NCI-H82 treated with DMSO at 0.1 percent for 48 hours (cell line): ENCODE measurements around the gene CITED2.
"Not testable (repeated sequence)": the region's sequence is repeated elsewhere in the genome, so short reads cannot be mapped to it uniquely, and the experiment has no call there.

Source experiments
- DNase-seq: peaks from one replicate; lab custom pipeline; 2025; ENCODE audit not compliant: unreplicated experiment; lab: John Stamatoyannopoulos, UW

The CITED2 gene, protein sequence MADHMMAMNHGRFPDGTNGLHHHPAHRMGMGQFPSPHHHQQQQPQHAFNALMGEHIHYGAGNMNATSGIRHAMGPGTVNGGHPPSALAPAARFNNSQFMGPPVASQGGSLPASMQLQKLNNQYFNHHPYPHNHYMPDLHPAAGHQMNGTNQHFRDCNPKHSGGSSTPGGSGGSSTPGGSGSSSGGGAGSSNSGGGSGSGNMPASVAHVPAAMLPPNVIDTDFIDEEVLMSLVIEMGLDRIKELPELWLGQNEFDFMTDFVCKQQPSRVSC

DNA sequence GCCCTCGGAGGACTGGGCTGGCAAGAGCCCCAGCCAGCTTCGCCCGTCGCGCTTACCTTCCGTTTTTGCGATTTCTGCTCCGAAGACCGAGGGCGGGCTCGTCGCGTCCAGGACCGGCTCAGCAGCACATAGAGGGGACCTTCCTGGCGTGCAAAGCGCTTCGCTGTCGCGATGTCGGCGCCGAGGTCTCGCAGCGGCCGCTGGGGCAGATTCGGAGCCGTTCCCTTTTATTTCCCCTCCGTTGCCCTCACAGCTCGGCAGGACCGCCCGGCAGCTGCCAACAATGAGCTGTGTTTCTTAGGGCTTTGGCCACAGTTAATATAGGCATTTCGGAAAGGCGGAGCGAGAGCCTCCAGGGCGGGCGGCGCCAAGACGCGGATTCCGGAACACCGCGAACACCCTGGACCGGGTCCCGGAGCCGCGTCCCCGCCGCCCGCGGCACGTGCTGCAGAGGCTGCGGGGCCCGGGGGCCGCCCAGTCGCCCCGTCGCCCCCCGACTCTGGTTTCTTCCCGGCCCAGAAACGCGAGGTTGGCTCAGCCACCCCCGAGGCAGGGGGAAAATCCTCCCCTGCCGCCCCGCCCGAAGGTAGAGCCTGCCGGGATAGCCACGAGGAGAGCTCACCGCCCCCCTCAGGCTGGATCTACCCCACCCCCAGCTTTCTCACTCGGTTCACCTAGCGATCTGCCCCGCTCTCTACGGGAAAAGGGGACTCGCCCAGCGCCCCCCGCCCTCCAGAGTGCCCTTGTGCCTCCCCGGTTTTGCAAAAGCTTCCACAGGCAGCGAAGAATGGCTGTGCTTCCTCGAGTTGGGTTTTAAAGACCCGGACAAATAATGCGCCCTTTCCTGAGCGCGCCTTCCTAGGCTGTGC, at the start of gene CITED2:
CITED2 (minus strand) TSS at position 292 of the 869 bp plus-strand sequence. CDS start 704 bp downstream, outside the sequence.
- peak; percentile 78 for DNase-seq

GRCh38 chr6:139423037-139423703, 48.7 kb upstream of the CITED2 start:
- DNase-seq = no peak

GRCh38 chr6:139422105-139423036, 47.9 kb upstream of the CITED2 start:
- no peak for DNase-seq

- no peak for DNase-seq
These were observed 44.2 kb upstream of the CITED2 start for GRCh38 chr6:139418481-139419132.

- no peak for DNase-seq
These were observed 41.7 kb upstream of the CITED2 start for GRCh38 chr6:139416146-139416545.

GRCh38 chr6:139415365-139415764, 40.9 kb upstream of the CITED2 start:
- no peak for DNase-seq

- DNase-seq = not testable (repeated sequence)
These were observed 37.7 kb upstream of the CITED2 start for GRCh38 chr6:139412103-139412502.

GRCh38 chr6:139409026-139409425, 34.6 kb upstream of the CITED2 start:
- DNase-seq = no peak

DNA sequence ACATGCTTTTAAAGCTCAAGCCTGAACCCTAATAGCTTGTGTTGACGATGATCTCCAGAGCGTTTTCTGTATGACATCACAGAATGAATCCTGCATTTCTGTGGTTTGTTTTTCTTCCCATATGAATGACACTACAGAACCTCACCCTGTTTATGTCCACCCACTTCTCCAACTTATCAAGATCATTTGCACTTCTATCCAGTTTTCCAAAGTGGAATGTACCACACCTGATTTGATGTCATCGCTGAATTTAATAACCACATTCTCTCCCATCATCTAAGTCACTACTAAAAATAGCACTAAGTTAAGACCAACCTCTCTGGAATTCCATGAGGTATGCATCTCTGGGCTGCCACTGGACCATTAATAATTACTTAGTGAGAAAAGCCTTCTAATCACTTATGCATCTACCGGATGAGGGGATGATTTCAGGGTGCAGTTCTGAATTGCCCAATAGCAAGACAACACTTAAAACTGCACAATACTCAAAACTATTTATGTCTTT, 33.3 kb upstream of the CITED2 start:
- DNase-seq = no peak

- DNase-seq = no peak
These were observed 32.3 kb upstream of the CITED2 start for GRCh38 chr6:139406577-139407343.

DNA sequence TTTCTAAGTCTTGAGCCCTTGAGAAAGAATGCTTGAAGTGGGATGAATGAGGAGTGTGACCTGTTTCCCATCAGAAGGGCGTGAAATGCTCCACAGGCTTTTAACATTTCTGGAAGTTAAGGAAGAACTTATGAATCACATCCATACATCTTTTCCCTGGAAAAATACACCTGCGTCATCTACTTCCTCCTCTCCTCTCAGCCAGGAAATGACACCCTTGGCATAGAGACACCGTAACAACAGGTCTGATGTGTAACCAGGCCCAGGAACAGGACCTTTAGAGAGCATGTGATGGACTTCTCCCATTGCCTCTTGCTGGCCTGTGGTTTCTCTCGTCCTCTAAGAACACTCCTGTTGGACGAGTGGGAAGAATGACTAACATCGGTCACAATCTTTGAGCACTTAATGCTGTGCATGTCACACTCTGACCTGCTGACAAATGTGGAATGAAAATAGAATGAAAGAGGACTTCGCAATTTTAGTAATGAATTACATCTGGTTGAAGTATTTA, 28.5 kb upstream of the CITED2 start:
- DNase-seq = no peak

GRCh38 chr6:139398658-139399057, 24.2 kb upstream of the CITED2 start:
- no peak for DNase-seq

- no peak for DNase-seq
These were observed 21.4 kb upstream of the CITED2 start for GRCh38 chr6:139395891-139396301.

DNA sequence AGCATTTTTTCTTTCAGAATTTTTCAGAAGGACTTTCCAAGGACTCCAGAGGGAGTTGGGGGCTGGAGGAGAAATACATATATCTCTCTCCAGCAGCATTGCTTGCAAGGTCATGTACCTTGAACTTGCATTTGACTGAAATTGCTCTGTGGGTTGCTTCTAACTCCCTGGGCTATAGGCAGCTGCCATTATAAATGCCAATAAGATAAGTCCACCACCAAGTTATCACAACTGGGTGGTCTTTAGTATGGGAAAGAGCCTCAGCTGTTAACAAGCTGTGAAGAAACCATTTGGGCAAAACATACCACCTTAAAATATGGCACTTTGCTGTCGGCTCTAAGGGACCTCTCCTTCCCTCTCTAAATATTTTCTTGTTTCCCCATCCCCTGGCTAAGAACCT, 20.9 kb upstream of the CITED2 start:
- DNase-seq = no peak

DNA sequence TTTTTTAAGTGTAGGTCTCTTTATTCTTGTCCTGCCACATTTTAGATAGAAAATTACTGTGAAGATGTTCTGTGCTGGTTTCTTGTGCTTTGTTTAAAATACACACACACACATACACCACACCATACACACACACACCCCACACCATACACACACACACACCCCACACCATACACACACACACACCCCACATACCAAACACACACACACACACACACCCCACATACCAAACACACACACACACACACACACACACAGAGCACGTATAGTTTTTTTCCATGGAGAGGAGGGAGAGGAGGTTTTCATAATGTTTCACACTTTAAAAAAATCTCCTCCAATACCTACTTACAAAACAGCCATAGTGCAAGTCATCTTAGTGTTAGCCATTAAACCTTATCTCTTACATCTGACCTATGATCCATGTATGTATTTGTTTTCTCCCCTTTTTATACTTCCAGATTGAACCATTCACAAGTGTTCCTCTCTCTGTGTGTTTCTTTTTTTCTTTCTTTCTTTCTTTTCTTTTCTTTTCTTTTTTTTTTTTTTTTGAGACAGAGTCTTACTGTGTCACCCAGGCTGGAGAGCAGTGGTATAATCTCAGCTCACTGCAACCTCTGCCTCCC, 19.7 kb upstream of the CITED2 start:
- no peak for DNase-seq

GRCh38 chr6:139392794-139393193, 18.3 kb upstream of the CITED2 start:
- DNase-seq = no peak

GRCh38 chr6:139391709-139392108, 17.3 kb upstream of the CITED2 start:
- DNase-seq = no peak

- DNase-seq = no peak
These were observed 16.0 kb upstream of the CITED2 start for GRCh38 chr6:139390447-139390846.

DNA sequence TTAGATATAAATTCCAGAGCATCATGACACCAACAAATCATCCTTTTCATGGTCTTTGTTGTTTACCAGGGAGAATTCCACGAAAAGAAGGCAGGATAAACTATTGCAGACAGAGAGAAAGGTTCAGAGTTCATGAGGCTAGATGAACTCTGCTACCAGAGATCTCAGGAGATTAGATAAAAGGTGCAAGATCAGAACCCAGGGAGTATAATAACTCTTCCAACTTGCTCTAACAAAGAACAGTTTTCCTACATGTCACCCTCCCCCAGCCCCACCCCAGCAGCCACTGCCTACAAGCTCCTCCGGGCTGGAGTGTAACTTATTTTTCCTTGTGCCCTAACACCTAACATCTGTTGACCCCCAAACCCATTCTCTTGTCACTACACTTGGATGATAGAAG, 13.9 kb upstream of the CITED2 start:
- no peak for DNase-seq
